NCI-H82 treated with DMSO at 0.1 percent for 48 hours (cell line): ENCODE measurements around the gene ASIC2.

Experiments
- DNase-seq: peaks from one replicate; lab custom pipeline; 2025; ENCODE audit not compliant: unreplicated experiment; lab: John Stamatoyannopoulos, UW

ASIC2 gene

DNA sequence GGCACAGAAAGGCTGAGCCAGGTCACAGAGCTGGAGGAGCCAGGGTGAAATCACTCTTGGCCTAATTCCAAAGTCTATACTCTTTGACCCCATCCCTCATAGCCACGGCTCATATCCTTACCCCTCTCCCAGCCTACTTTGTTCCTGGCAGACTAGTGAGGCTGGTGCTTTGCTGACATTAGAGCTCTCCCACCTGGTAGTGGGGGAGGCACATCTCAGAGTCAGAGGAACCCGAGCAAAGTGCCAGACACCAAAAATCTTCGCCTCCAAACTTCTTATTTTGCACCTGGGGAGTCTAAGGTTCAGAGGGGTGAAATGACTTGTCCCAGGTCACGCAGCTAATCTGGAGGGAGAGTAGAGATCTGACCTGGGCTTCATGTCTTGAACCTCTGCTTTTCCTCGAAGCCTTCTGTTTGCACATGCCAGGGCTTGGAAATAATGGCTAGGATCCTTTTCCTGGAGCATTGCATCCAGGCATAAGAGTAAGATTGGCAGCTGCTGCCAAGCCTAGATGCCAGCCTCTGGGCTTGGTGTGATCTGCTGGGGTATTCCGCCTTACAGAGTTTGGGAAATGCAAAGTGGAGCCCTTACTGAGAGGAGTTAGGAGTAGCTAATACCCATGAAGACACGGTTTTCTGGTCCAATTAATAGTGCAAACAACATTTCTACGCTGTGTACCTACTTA is 174.6 kb downstream of the ASIC2 start:
- no peak for DNase-seq

DNA sequence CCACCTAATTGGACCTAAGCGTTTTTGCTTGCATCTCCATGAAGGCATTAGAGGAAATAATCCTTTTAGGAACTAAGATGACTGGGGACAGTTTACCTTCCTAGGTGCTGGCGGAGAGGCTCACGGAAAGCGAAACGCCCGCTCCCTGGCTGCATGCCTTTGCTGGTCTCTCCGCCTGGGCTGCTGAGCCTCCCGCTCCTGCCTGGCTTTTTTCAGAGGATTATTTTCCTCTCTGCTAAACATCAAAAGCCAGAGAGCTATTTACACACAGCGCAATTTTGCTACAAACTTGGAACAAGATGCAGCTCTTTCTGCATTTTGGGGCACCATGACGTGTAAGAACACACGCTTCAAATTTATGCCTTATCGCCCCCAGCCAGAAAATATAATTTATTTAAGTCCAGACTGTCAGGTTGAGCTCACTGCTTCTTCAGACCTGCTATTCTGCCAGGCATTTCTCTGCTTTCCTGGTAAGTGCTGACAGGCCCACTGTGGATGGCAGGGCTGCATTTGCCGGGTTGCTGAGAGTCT is 177.0 kb downstream of the ASIC2 start:
- DNase-seq, result no peak

DNA sequence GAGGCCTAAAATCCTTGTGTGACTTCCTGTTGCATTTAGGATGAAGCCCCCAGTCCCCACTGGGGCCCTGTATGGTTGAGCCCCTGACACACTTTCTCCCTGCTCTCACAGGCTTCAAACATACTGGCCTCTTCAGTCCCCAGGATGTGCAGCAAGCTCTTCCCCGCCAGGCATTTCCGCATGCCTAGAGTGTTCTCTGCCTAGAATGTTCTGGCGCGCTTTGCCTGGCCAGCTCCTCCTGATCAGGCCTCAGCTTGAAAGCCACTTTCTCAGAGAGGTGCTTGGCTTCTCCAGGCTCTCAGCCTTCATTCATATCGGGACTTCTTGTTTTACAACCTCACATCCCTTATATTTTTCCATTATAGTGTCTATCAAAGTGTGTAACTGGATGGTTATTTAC is 177.7 kb downstream of the ASIC2 start:
- DNase-seq, result no peak

DNA sequence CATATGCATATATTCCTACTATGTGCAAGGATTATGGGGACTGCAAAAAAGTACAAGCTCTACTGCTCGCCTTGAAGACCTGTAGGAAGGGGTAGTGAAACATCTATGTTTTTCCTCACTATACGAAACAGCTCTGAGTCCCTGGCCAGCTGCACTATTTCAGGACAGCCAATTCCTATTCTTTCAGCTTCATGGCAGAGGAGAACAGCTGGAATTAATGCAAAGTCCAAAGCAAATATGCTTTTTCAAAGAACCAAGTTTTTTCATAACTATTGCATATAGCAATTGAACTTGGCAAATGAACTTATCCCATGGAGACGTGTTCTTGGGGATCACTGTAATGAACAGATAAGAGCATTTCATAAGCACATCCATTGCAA is 179.1 kb downstream of the ASIC2 start:
- DNase-seq, result no peak

DNA sequence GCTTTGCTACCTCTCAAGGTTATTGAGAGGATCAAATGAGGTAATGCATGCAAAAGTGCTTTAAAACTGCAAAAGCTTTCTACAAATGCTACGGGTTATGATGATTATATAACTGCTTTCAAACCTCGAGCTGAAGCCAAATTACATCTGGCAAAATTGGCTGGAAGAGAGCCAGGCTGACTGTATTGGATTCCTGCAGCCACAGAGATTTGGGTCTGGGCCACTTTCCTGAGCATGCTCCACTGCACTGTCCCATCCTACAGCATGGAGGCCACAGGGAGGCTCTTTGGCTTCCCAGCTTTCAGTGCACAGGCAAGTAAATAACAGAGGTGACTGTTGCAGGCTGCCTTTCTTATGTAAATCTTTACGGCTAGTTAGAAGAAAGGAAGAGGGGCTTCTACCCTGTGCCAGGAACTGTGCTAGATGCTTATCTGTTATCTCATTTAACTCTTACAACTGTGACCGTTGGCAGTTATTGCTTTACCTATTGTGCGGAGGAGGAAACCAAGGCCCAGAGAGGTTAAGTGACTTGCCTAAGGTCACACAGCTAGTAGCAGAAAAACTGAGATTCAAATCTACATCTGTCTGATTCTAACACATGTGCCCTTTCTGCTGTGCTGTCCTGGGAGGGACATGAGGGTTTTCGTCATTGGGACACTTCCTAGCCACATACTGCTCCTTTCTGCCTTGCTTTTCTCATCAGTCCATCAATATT is 179.7 kb downstream of the ASIC2 start:
- no peak for DNase-seq

DNA sequence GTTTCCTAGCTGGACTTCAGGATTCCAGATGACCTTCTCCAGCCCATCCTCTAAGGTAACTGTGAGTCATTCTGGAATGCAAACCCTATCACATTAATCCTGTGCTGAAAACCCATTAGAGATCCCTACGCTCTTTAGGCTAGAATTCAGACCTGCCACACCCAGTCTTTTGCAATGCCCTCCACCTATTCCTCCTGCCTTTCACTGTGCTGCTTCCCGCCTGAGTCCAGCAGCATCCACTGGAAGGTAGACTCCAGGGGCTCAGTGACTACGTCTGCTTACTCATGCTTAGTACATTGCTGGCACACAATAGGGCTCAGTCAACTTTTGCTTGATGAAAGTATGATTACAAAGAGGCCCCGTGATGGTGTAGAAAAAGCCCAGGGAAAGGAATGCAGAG is 180.3 kb downstream of the ASIC2 start:
- no peak for DNase-seq

DNA sequence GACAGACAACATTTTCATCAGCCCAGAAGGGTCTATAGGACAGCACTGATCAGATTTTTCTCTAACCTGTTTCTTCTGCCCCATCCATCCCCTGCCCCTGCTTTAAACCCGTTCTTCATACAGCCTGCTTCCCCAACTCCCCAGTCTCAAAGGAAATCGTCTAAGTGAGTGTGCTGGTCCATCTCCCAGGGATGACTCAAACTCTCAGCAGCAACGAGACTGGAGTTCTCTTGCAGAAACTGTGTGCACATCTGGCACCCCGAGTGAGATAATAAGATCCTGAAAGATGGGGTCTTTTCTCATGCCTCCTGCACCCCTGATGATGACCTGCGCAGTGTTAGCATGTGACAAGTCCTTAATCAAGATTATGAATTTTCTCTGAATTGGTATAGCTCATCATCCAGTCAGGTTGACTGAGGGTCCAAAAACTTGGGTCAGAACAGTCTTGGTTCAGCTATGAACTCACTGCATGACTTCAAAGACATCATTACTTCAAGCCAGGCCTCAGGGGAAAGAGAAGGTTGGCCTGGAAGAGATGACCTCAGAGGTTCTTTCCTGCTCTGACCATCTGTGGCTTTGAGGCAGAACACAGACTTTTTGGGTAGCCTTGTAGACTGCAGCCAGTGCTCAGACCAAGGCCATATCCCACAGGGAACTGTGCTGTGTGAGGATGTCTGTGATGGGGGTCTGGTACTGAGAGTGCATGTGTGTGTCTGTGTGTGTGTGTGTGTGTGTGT is 183.6 kb downstream of the ASIC2 start:
- DNase-seq, result no peak

DNA sequence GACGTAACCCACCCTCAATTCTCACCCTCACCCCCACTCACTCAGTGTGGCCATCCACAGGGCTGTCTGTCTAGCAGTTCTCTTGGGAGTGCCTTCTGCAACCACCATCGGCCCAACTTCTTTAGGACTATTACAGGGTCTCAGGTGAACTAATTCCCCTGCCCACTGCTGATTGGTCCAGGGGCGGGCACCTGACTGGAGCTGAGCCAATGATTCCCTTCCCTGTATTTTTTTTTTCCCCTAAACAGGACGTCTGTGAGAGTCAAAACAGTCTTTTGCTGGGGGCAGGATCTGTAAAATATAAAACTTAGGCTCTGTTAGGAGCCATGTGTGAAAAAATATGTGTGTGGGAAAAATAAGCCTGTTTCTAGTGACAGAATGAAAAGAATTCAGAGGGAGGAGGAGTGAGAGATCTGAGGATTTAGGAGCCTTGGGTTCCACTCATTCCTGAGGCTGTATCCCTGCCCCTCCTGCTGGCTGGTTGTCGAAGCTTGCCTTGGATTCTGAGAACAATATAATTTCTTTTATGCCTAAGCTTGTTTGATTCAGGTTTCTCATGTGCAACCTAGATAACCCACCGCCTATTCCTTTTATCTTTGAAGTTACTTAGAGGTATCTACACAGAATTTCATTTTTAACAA is 186.4 kb downstream of the ASIC2 start:
- no peak for DNase-seq

DNA sequence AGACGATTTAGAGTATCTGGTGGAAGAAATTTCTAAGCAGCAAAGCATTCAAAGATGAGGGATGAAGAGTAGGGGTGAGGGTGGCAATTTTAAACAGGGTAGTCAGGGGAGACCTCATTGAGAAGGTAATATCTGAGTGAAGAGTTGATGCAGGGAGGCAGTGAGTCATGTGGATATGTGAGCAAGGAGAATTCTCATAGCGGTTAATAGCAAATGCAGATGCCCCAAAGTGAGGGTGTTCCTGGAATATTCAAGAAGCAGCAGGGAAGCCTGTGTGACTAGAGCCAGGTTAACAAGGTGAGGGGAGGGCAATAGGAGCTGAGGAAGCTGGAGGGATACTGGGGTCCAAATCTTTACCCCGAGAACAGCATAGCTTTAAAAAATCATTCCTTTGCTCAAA is 187.2 kb downstream of the ASIC2 start:
- DNase-seq, result no peak

DNA sequence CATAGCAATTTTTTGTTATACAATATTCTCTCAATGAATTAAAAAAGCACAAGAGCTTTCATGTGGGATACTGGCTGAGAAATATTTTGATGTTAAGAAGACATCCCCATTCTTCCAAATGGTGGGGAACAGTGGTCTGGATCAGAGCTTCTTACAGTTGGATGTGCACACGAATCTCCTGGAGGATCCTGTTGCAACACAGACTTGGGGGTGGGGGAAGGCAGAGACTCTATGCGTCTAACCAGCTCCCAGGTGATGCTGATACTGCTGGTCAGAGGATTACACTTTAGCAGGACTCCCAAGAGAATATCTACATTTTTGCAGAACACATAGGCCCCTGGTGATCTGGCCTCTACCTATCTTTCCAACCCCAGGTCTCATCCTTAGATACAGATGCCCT is 193.2 kb downstream of the ASIC2 start:
- DNase-seq, result no peak

DNA sequence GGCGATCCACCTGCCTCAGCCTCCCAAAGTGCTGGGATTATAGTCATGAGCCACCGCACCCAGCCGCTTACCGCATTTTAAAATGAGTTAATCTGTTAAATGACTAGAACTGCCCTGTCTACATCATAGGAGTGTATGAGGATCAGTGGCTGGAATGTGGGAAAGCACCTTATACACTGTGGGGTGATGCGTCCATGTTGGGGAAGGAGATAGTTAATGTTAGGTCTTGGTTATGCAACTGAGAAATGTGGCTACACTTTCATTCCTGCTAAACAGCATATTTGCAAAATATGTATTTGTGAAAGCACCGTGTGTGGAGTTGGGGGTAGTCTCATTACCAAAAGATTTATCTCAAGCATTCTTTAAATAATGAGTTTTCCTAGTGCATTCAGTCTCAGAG is 193.8 kb downstream of the ASIC2 start:
- DNase-seq, result no peak

DNA sequence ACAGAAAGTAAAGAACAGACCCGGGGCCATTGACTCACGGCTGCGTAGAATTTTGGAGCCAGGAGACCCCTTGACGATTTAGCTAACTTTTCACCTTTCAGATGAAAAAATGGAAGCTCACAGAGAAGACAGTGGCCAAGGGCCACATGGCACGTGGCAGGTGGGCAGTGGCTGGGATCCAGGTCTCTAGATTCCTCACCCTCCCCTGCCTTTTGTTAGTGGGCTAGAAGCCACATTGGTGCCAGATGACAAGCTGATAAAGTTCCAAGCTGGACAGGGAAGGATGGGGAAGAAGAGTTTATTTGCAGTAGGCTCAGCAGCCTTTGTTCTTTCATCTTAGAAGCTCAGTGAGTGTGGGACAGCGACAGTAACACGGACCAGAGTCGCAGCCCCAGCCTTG is 195.7 kb downstream of the ASIC2 start:
- DNase-seq, result no peak

DNA sequence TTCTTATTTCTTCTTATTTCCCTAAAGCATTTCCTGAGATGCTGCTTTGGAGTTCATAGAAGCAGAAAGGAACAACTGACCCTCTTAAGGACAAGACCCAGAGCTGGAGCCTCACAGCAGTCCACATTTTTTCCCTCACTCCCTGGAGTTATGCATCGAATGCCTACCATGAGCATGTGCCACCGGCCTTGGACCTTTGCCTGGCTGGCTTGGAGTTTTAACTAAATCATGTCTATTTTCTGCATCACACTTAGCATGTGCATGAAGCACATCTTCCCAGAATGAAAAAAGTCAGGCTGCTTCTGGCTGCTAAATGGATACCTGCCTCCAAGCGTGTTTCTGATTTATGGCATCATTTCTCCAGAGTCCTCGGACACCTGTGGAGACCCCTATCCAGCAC is 196.9 kb downstream of the ASIC2 start:
- DNase-seq, result no peak

DNA sequence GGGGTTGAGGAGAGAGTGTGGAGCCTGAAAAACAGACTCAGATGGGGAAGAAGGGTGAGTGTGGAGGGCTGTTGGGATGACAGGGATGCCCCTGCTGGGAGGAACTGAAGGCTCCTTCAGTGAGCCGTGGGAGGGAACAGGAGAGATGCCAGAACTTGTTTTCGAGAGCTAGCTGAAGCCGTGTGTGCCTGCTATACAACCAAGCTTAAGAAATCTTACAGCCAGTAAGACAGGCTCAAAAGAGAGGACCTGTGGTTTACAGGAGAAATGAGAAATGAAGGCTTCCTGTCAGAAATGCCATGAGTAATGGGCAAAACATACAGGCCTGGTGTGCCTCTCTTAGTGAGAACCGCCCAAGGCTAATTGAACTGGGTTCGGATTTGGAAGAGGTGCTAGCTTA is 201.8 kb downstream of the ASIC2 start:
- DNase-seq, result no peak

DNA sequence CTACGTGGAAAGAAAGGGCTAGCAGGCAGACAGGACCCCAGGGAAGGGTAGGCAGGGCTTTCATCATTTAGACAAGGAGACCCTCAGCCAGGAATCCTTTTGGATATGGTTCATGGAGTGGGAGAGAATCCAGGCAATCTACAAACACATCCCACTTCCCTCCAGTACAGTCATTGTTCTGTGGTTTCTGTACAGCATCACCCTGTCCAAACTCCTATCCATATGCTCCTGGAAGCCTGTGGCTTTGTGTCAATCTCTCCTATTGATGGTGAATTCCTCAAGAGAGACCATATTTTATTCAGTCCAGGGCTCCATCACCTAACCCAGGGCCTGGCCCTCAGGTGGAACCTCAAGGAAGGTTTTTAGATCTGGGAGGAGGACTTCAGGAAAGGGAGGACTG is 202.3 kb downstream of the ASIC2 start:
- DNase-seq, result no peak

DNA sequence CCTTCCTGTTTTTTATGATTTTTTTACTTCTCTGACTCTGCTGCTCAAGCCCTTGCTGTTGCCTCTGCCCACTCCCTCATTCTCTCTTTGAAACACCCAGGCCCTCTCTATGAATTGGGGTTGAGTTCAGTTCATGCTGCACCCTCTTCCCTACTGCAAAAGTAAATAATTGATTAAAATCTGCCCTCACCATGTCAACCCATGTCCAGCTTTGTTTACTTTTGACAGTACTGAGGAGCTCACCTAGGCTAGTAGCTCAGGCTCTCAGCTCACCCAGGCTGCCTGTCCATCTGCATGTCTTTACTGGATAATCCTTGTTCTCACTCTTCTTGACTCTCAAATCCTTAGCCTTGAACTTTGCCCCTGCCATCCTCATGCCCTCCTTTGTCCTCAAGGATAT is 206.2 kb downstream of the ASIC2 start:
- DNase-seq, result no peak

DNA sequence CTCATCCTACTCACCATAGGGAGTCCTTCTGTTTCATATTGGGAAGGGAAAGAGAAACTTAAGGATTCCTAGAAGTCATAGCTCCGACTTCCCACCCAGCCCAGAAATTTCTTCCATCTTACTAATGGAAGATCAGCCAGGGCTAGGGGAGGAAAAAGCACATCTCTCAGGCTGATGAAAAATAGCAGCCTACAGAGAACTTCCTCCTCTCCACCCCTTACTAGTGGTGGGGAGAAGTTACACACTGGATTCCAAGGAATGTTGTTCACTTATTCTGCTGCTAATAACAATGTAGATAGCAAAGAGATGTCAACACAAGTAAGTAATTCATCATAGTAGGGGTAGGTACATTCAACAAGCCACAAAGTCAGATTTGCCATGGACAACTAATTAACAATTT is 207.1 kb downstream of the ASIC2 start:
- no peak for DNase-seq

DNA sequence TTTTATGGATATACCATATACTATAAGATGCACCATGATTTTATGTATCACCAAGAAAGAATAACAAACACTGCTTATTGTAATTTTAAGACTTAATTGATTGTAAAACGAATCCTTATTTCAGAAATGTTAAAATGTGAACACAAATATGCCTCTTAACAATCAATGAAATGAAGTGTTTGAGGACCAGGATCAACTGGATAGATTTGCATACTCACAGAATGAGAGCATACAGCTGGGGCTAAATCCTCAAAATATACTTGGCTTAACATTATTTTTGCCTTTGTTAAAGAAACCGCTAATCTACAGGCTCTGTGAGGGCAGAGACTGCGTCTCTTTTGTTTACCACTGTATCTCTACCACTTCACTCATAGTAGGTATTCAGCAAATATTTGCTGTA is 207.8 kb downstream of the ASIC2 start:
- no peak for DNase-seq

DNA sequence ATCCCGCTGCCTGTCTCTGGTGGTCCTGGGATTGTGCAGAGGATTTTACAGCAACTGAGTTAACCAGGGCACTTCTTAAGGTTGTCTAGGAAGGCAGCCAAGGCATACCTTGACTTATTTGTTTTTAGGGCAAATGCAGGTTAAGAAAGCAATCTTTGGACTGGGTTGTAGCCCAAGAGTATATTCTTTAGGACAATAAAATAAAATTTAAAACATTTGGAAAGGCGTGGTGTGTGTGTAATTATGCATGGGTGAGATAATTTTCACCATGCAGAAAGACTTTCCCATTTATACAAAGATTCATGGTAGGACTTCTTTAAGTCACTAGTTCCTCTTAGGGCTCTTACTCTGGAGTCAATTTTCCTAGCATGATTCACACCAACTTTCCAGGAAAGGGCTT is 208.3 kb downstream of the ASIC2 start:
- DNase-seq, result no peak

DNA sequence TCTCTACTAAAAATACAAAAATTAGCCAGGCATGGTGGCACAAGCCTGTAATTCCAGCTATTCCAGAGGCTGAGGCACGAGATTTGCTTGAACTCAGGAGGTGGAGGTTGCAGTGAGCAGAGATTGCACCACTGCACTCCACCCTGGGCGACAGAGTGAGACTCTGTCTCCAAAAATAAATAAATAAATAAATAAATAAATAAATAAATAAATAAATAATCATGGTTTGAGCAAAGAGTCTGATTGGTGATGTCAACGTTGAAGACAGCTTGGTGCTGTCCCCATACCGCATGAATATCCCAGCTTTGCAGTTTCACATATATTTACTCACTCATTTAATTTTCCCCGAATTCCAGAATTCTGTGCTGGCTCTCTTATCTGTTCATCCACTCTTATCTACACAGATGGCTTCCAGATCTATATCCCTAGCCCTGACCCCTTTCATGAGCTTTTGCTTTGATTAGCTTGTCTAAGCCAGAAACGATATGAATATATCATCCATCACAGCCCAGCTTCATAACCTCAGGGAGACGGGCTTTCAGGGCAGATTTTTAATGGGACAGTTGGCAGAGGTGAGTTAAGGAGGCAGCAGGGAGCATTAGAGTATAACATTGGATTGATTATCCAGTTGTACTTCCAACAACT is 210.4 kb downstream of the ASIC2 start:
- DNase-seq, result no peak

DNA sequence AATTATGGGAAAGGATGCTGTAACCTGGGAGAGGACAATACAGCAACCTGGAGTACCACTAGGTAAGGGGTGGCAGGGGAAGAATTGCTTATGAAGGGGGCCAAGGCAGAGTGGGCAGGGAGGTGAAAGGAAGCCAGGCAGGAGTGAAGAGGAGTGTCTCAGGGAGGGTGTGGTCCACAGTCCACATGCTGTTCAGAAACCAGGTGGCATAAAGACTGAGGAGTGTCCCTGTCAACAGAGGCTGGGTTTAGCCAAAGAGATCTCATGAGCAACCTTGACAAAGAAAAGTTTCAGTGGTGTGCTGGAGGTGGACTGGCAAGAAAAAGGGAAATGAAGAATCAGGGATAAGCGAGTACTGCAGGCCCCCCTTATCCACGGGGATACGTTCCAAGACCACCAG is 213.0 kb downstream of the ASIC2 start:
- no peak for DNase-seq
